HCT116 (cell line): ENCODE results near the gene ITM2B. TPM values are rescaled to one million over a fixed set of nuclear protein-coding genes. Genes with fewer than 3 reads are reported as not detected.
A peak's percentile ranks its signal among the peaks of the same experiment; 100 is the strongest.

Experiments used
- ATAC-seq: fragments of 200-7000 bp; cut with Tn5 transposase; 2 replicates; pipeline ENCODE4 v1.9.1; 2020; ENCODE audit warnings: mild to moderate bottlenecking, moderate library complexity
- BruUV-seq: library from RNA; stranded (reverse); fragments of 400-500 nt; replicated peaks from 2 replicates; lab custom pipeline; 2021; lab: Mats Ljungman, UMichigan
- CTCF ChIA-PET: fragments of 300-600 bp; sonication (Branson Sonifier 250); formaldehyde crosslinking; loops from one replicate; lab custom pipeline; 2021; ENCODE audit warnings: antibody characterized with exemption; lab: Charles Lee
- POLR2A ChIA-PET: fragments of 300-600, 350-600 bp; sonication (Branson Sonifier 250); formaldehyde crosslinking; loops from one replicate; lab custom pipeline; 2021; ENCODE audit warnings: antibody characterized with exemption; lab: Charles Lee
- RAD21 ChIA-PET, 2 experiments: fragments of 300-600 bp; sonication (Branson Sonifier 250); formaldehyde crosslinking; loops; one replicate each; lab custom pipeline; 2023; ENCODE audit warnings: low total read pairs in 2 of 2; ENCODE audit not compliant: uncharacterized antibody in 2 of 2, unreplicated experiment in 2 of 2, low non-redundant PET in 1 of 2; lab: Charles Lee
- DNase-seq: peaks from one replicate; pipeline ENCODE4 v3.0.0-alpha.2; 2010; ENCODE audit warnings: low read depth, low spot score
- H2AFZ ChIP-seq: fragments of 200-600 bp; shearing (Covaris generic), sonication (generic); 2 replicates; pipeline ENCODE4 v1.6.1; 2017; ENCODE audit warnings: low read depth, mixed run types, mixed read lengths, antibody characterized with exemption, low read length; ENCODE audit not compliant: poor library complexity, severe bottlenecking
- H3K27ac ChIP-seq: 2 replicates; pipeline ENCODE4 v1.5.1; 2012; ENCODE audit warnings: low read depth, low read length
- H3K27me3 ChIP-seq: fragments of 200-600 bp; sonication (generic); 2 replicates; pipeline ENCODE4 v1.6.1; 2016; ENCODE audit warnings: mixed run types, low read length, mixed read lengths; ENCODE audit not compliant: insufficient read depth
- H3K36me3 ChIP-seq, 2 experiments: fragments of 200-500 bp in 1 of 2; fragments of 200-600 bp in 1 of 2; sonication (Bioruptor generic) in 1 of 2; sonication (generic) in 1 of 2; 2 replicates each; pipeline versions ENCODE4 v1.5.1 to v1.6.1; 2014 to 2016; ENCODE audit warnings: low read length in 2 of 2, inconsistent platforms in 1 of 2, mixed read lengths in 1 of 2, mixed run types in 1 of 2; ENCODE audit not compliant: insufficient read depth in 2 of 2, control insufficient read depth in 1 of 2
- H3K4me1 ChIP-seq, 2 experiments: fragments of 200-600 bp in 1 of 2; sonication (generic) in 1 of 2; 2 replicates each; pipeline versions ENCODE4 v1.5.1 to v1.6.1; 2012 to 2017; ENCODE audit warnings: low read length in 2 of 2, inconsistent platforms in 1 of 2, mild to moderate bottlenecking in 1 of 2, mixed read lengths in 1 of 2, mixed run types in 1 of 2, moderate library complexity in 1 of 2; ENCODE audit not compliant: insufficient read depth in 2 of 2, control insufficient read depth in 1 of 2
- H3K4me2 ChIP-seq: fragments of 200-600 bp; sonication (generic); 2 replicates; pipeline ENCODE4 v1.6.1; 2017; ENCODE audit warnings: mixed run types, low read length, mixed read lengths
- H3K4me3 ChIP-seq, 2 experiments: fragments of 200-600 bp in 1 of 2; sonication (generic) in 1 of 2; replicated peaks in 1 of 2; 2 replicates each; pipeline ENCODE4 v1.5.1; 2011 to 2016; ENCODE audit warnings: low read length in 2 of 2, control low read depth in 1 of 2, low read depth in 1 of 2, mild to moderate bottlenecking in 1 of 2, mixed read lengths in 1 of 2, mixed run types in 1 of 2
- H3K79me2 ChIP-seq: fragments of 200-600 bp; sonication (generic); 2 replicates; pipeline ENCODE4 v1.6.1; 2017; ENCODE audit warnings: mild to moderate bottlenecking, mixed run types, low read length, moderate library complexity, mixed read lengths; ENCODE audit not compliant: insufficient read depth
- H3K9ac ChIP-seq: fragments of 200-600 bp; sonication (generic); 2 replicates; pipeline ENCODE4 v1.6.1; 2016; ENCODE audit warnings: low read length, mixed read lengths
- H3K9me2 ChIP-seq: fragments of 200-600 bp; sonication (generic), shearing (Covaris generic); 2 replicates; pipeline ENCODE4 v1.6.1; 2017; ENCODE audit warnings: mixed run types, mild to moderate bottlenecking, moderate library complexity; ENCODE audit not compliant: insufficient read depth
- H3K9me3 ChIP-seq, 2 experiments: fragments of 200-500 bp in 1 of 2; fragments of 200-600 bp in 1 of 2; sonication (Bioruptor generic) in 1 of 2; sonication (generic) in 1 of 2; 2 replicates each; pipeline ENCODE4 v1.6.1; 2014 to 2017; ENCODE audit warnings: low read length in 2 of 2, mixed read lengths in 2 of 2, inconsistent platforms in 1 of 2, low read depth in 1 of 2, mild to moderate bottlenecking in 1 of 2, mixed run types in 1 of 2, moderate library complexity in 1 of 2; ENCODE audit not compliant: control insufficient read depth in 1 of 2, insufficient read depth in 1 of 2
- H4K20me1 ChIP-seq: fragments of 200-600 bp; sonication (generic), shearing (Covaris generic); 2 replicates; pipeline ENCODE4 v1.6.1; 2017; ENCODE audit warnings: mixed run types, mild to moderate bottlenecking, moderate library complexity; ENCODE audit not compliant: insufficient read depth
- CEBPB ChIP-seq: IDR thresholded peaks from 2 replicates; pipeline ENCODE4 v1.6.1; 2012; ENCODE audit warnings: low read depth
- EGR1 ChIP-seq: IDR thresholded peaks from 2 replicates; pipeline ENCODE4 v1.6.1; 2012; ENCODE audit warnings: low read depth
- ELF1 ChIP-seq: IDR thresholded peaks from 2 replicates; pipeline ENCODE4 v1.6.1; 2012; ENCODE audit warnings: low read depth, borderline replicate concordance
- EZH2 ChIP-seq: fragments of 200-600 bp; sonication (generic); IDR thresholded peaks from 2 replicates; pipeline ENCODE4 v1.6.1; 2017; ENCODE audit warnings: antibody characterized with exemption, mixed run types
- FOSL1 ChIP-seq: IDR thresholded peaks from 2 replicates; pipeline ENCODE4 v1.6.1; 2012; ENCODE audit warnings: low read depth
- JUND ChIP-seq: IDR thresholded peaks from 2 replicates; pipeline ENCODE4 v1.6.1; 2012
- POLR2A ChIP-seq: IDR thresholded peaks from 2 replicates; pipeline ENCODE4 v1.7.0; 2011; ENCODE audit warnings: borderline replicate concordance; ENCODE audit not compliant: insufficient read depth, insufficient read length; ENCODE audit errors: extremely low read depth
- POLR2AphosphoS5 ChIP-seq: IDR thresholded peaks from 2 replicates; pipeline ENCODE4 v1.6.1; 2011; ENCODE audit warnings: mild to moderate bottlenecking, low read depth, low read length, moderate library complexity
- SRF ChIP-seq: IDR thresholded peaks from 2 replicates; pipeline ENCODE4 v1.6.1; 2012; ENCODE audit warnings: low read depth
- TCF7L2 ChIP-seq: IDR thresholded peaks from 2 replicates; pipeline ENCODE4 v1.7.0; 2011; ENCODE audit warnings: borderline replicate concordance, inconsistent platforms; ENCODE audit not compliant: insufficient read depth, insufficient read length; ENCODE audit errors: extremely low read depth
- YY1 ChIP-seq: IDR thresholded peaks from 2 replicates; pipeline ENCODE4 v1.6.1; 2011; ENCODE audit warnings: low read length, low read depth, moderate library complexity, mild to moderate bottlenecking; ENCODE audit not compliant: insufficient replicate concordance; ENCODE audit errors: extremely low read depth
- ZFX ChIP-seq: fragments of 450-650 bp; IDR thresholded peaks from 2 replicates; pipeline ENCODE4 v1.6.1; 2017
- intact Hi-C: fragments of 100-400 bp; cut with micrococcal nuclease; formaldehyde crosslinking; loops from 2 replicates; pipeline ENCODE4 v1.10.0; 2022
- total RNA-seq: library from RNA; stranded (reverse); gene quantifications from one replicate; pipeline ENCODE4 v1.2.1, GENCODE V29; 2021; ENCODE audit not compliant: unreplicated experiment
- TF ChIP-seq, protein P1 (sequence below): IDR thresholded peaks from 2 replicates; pipeline ENCODE4 v1.6.1; 2012; ENCODE audit warnings: low read depth
- TF ChIP-seq, protein P2 (sequence below): IDR thresholded peaks from 2 replicates; pipeline ENCODE4 v1.6.1; 2012
- TF ChIP-seq, protein P3 (sequence below): IDR thresholded peaks from 2 replicates; pipeline ENCODE4 v1.6.1; 2011; ENCODE audit warnings: mild to moderate bottlenecking, low read length, moderate library complexity; ENCODE audit not compliant: insufficient replicate concordance; ENCODE audit errors: extremely low read depth
- TF ChIP-seq, protein P4 (sequence below), 3 experiments: fragments of 200-600 bp in 1 of 3; sonication (generic) in 1 of 3; IDR thresholded peaks in 2 of 3; conservative IDR thresholded peaks in 1 of 3; 2 replicates each; pipeline ENCODE4 v1.5.1; 2012 to 2017; ENCODE audit warnings: low read depth in 2 of 3, low read length in 2 of 3, antibody characterized with exemption in 1 of 3, borderline replicate concordance in 1 of 3, control low read depth in 1 of 3, mild to moderate bottlenecking in 1 of 3, mixed read lengths in 1 of 3, mixed run types in 1 of 3, moderate library complexity in 1 of 3; ENCODE audit not compliant: insufficient read depth in 1 of 3

Gene ITM2B
- total RNA-seq, 1 experiment from 2014 or later = 124 TPM

DNA sequence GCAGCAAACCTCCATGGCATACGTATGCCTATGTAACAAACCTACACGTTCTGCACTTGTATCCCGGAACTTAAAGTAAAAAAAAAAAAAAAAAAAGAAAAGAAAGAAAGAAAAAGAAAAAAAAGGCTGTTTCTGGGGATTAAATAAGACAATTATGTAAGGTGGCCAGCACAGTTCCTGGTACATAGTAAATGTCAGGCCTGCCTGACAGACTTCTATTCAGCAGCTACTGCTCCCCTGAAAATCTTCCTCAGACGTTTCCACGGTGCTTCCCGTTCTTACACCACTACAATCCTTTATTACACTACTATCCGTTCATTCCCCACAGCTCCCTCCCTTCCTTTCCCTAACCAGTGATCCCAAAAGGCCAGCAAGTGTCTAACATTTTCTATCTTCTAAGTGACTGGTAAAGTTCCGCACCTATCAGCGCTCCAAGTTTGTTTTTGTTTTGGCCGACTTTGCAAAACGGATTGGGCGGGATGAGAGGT lies 69.9 kb downstream of the ITM2B start (continued):
- TF ChIP-seq, protein P1, sequence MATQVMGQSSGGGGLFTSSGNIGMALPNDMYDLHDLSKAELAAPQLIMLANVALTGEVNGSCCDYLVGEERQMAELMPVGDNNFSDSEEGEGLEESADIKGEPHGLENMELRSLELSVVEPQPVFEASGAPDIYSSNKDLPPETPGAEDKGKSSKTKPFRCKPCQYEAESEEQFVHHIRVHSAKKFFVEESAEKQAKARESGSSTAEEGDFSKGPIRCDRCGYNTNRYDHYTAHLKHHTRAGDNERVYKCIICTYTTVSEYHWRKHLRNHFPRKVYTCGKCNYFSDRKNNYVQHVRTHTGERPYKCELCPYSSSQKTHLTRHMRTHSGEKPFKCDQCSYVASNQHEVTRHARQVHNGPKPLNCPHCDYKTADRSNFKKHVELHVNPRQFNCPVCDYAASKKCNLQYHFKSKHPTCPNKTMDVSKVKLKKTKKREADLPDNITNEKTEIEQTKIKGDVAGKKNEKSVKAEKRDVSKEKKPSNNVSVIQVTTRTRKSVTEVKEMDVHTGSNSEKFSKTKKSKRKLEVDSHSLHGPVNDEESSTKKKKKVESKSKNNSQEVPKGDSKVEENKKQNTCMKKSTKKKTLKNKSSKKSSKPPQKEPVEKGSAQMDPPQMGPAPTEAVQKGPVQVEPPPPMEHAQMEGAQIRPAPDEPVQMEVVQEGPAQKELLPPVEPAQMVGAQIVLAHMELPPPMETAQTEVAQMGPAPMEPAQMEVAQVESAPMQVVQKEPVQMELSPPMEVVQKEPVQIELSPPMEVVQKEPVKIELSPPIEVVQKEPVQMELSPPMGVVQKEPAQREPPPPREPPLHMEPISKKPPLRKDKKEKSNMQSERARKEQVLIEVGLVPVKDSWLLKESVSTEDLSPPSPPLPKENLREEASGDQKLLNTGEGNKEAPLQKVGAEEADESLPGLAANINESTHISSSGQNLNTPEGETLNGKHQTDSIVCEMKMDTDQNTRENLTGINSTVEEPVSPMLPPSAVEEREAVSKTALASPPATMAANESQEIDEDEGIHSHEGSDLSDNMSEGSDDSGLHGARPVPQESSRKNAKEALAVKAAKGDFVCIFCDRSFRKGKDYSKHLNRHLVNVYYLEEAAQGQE = no peak
- no peak for TF ChIP-seq CEBPB

DNA sequence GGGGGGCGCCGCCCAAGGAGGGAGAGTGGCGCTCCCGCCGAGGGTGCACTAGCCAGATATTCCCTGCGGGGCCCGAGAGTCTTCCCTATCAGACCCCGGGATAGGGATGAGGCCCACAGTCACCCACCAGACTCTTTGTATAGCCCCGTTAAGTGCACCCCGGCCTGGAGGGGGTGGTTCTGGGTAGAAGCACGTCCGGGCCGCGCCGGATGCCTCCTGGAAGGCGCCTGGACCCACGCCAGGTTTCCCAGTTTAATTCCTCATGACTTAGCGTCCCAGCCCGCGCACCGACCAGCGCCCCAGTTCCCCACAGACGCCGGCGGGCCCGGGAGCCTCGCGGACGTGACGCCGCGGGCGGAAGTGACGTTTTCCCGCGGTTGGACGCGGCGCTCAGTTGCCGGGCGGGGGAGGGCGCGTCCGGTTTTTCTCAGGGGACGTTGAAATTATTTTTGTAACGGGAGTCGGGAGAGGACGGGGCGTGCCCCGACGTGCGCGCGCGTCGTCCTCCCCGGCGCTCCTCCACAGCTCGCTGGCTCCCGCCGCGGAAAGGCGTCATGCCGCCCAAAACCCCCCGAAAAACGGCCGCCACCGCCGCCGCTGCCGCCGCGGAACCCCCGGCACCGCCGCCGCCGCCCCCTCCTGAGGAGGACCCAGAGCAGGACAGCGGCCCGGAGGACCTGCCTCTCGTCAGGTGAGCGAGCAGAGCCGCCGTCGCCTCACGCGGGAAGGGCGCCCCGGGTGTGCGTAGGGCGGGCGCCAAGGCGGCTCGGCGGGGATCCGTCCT lies 70.5 kb downstream of the ITM2B start, which contains the start of gene RB1:
Gene RB1, plus strand, starts transcription at position 393 of the 784 bp plus-strand sequence. Its CDS starts 162 bp downstream, at position 555.
- Histone ChIP-seq H2AFZ (peak within 1 kb of the TSS; percentile 22), H3K79me2 (peaks cover 31% of the 10 kb centered on the region), H3K27me3 (no peaks in the 10 kb centered on the region), H3K27ac (peak within 1 kb of the TSS; percentile 91), H4K20me1 (no peaks in the 10 kb centered on the region), H3K9me2 (no peaks in the 10 kb centered on the region), H3K4me1 (peaks cover 11 to 13% of the 10 kb centered on the region in 2 experiments; a peak in 3 of 4 replicates), H3K9me3 (no peaks in the 10 kb centered on the region), H3K4me3 (peak within 1 kb of the TSS; percentile 73 to 96), H3K9ac (peak within 1 kb of the TSS; percentile 85), H3K36me3 (no peaks in the 10 kb centered on the region), H3K4me2 (peak within 1 kb of the TSS; percentile 90)
- RAD21 ChIA-PET = no interaction called here
- ATAC-seq = peak; percentile 91
- DNase-seq = peak; percentile 70
- BruUV-seq = TSS peak; percentile 90
- POLR2A ChIA-PET = no interaction called here
- CTCF ChIA-PET = no interaction called here
- intact Hi-C loops = loop anchor here (5.0 to 10.0 kb wide), 2 partner anchors 176 to 209 kb away; partner anchors contain the start of gene MED4
- TF ChIP-seq POLR2AphosphoS5 (peak; percentile 93), EZH2 (no peak), CEBPB (no peak), EGR1 (peak; percentile 75), POLR2A (peak; percentile 54), JUND (no peak), ZFX (peak; percentile 75), SRF (no peak), TCF7L2 (no peak), YY1 (no peak), ELF1 (no peak; the same call in 1 of the 2 replicates), FOSL1 (no peak)
- TF ChIP-seq, protein P2, sequence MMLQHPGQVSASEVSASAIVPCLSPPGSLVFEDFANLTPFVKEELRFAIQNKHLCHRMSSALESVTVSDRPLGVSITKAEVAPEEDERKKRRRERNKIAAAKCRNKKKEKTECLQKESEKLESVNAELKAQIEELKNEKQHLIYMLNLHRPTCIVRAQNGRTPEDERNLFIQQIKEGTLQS = no peak
- TF ChIP-seq, protein P3, sequence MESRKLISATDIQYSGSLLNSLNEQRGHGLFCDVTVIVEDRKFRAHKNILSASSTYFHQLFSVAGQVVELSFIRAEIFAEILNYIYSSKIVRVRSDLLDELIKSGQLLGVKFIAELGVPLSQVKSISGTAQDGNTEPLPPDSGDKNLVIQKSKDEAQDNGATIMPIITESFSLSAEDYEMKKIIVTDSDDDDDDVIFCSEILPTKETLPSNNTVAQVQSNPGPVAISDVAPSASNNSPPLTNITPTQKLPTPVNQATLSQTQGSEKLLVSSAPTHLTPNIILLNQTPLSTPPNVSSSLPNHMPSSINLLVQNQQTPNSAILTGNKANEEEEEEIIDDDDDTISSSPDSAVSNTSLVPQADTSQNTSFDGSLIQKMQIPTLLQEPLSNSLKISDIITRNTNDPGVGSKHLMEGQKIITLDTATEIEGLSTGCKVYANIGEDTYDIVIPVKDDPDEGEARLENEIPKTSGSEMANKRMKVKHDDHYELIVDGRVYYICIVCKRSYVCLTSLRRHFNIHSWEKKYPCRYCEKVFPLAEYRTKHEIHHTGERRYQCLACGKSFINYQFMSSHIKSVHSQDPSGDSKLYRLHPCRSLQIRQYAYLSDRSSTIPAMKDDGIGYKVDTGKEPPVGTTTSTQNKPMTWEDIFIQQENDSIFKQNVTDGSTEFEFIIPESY = no peak
- TF ChIP-seq, protein P4, sequence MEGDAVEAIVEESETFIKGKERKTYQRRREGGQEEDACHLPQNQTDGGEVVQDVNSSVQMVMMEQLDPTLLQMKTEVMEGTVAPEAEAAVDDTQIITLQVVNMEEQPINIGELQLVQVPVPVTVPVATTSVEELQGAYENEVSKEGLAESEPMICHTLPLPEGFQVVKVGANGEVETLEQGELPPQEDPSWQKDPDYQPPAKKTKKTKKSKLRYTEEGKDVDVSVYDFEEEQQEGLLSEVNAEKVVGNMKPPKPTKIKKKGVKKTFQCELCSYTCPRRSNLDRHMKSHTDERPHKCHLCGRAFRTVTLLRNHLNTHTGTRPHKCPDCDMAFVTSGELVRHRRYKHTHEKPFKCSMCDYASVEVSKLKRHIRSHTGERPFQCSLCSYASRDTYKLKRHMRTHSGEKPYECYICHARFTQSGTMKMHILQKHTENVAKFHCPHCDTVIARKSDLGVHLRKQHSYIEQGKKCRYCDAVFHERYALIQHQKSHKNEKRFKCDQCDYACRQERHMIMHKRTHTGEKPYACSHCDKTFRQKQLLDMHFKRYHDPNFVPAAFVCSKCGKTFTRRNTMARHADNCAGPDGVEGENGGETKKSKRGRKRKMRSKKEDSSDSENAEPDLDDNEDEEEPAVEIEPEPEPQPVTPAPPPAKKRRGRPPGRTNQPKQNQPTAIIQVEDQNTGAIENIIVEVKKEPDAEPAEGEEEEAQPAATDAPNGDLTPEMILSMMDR (IDR thresholded peaks at IDR 0.05 in 2 of 3, conservative IDR thresholded peaks at IDR 0.05 in 1 of 3; ENCODE audit: borderline replicate concordance in 1 of 3, insufficient read depth in 1 of 3, low read depth in 2 of 3, low read length in 2 of 3) = no peak
